Renal cortical epithelial cell (primary cell): ENCODE results near the gene BABAM2. TPM values are rescaled to one million over a fixed set of nuclear protein-coding genes. Genes with fewer than 3 reads are reported as not detected.

Experiments
- DNase-seq: peaks from one replicate; pipeline ENCODE4 v3.0.0-alpha.2; 2011; ENCODE audit warnings: low read depth
- total RNA-seq: library from RNA; depleted of rRNA; stranded (reverse); fragments of >200 nt; gene quantifications from 2 replicates; pipeline ENCODE4 v1.2.3, GENCODE V29; 2014

Gene BABAM2
- total RNA-seq, 1 donor from 2014 or later, result 57.3 TPM

GRCh38 chr2:28375742-28376631 is 485.5 kb downstream of the BABAM2 start:
- no peak for DNase-seq

GRCh38 chr2:28377195-28377816 is 486.8 kb downstream of the BABAM2 start:
- no peak for DNase-seq

GRCh38 chr2:28377984-28378678 is 487.6 kb downstream of the BABAM2 start:
- DNase-seq, result no peak

GRCh38 chr2:28378679-28379584 is 488.4 kb downstream of the BABAM2 start:
- DNase-seq, result no peak

GRCh38 chr2:28380219-28380618 is 489.7 kb downstream of the BABAM2 start:
- no peak for DNase-seq

- no peak for DNase-seq
Observed at GRCh38 chr2:28381225-28382180, 491.0 kb downstream of the BABAM2 start.

GRCh38 chr2:28382755-28383154 is 492.2 kb downstream of the BABAM2 start:
- no peak for DNase-seq

- DNase-seq, result peak; percentile 55
Observed at GRCh38 chr2:28387082-28387960, 496.8 kb downstream of the BABAM2 start.

Other genes starting within 250 kb of the BABAM2 start
- 15.3 and 31.9 TPM in 2 replicates for gene SUPT7L, start 227.1 kb upstream of the BABAM2 start, total RNA-seq
- gene SLC4A1AP, start 226.8 kb upstream of the BABAM2 start, total RNA-seq, result 30.2 and 39.1 TPM in 2 replicates
- gene MRPL33, start 119.0 kb upstream of the BABAM2 start, total RNA-seq, result 180 and 225 TPM in 2 replicates
- gene RBKS, start 342 bp upstream of the BABAM2 start, total RNA-seq, result 10.0 and 12.5 TPM in 2 replicates